ENCODE results near the gene PTF1A. TPM values are rescaled to one million over a fixed set of nuclear protein-coding genes. Genes with fewer than 3 reads are reported as not detected.

Gene PTF1A
- polyA plus RNA-seq, 1 donor (not counting 4 experiments of a cell fraction or from before 2014, with no cell fraction given), result not detected

DNA sequence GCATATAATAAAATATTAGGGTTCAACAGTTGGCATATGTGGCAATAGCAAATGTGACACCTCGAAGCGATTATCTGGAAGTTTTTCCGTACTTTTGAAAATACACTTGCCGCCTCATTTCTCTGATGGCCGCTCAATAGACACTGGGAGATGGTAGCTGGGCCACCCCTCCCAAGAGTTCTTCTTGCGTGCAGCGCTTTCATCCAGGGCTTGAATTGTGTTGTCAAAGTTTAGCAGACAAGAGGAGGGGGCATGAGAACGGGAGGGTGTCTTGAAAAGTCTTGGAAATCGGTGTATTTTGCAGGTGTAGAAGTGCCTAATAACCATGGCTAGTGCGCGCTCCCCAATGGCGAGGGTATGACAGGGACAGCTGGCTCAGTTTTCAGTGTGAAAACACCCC is 8.5 kb downstream of the PTF1A start:
- H3K9me3 ChIP-seq (ENCODE audit: control insufficient read depth, low read depth, low read length), result no peaks in the 10 kb centered on the region
- DNase-seq (ENCODE audit: low read depth, low spot score), result no peak
- H3K9me1 ChIP-seq (ENCODE audit: control insufficient read depth, extremely low read depth, insufficient read depth, low read length), result no peaks in the 10 kb centered on the region
- H3K27me3 ChIP-seq (ENCODE audit: control insufficient read depth, extremely low read depth, insufficient read depth, low read length), result peaks cover 82% of the 10 kb centered on the region
- no peak overlapping the region for H3K4me2 ChIP-seq (ENCODE audit: control insufficient read depth, extremely low read depth, insufficient read depth, low read depth, low read length)
- H3K9ac ChIP-seq (ENCODE audit: control insufficient read depth, extremely low read depth, insufficient read depth, low read length), result no peak overlapping the region
- TF ChIP-seq, protein P1, sequence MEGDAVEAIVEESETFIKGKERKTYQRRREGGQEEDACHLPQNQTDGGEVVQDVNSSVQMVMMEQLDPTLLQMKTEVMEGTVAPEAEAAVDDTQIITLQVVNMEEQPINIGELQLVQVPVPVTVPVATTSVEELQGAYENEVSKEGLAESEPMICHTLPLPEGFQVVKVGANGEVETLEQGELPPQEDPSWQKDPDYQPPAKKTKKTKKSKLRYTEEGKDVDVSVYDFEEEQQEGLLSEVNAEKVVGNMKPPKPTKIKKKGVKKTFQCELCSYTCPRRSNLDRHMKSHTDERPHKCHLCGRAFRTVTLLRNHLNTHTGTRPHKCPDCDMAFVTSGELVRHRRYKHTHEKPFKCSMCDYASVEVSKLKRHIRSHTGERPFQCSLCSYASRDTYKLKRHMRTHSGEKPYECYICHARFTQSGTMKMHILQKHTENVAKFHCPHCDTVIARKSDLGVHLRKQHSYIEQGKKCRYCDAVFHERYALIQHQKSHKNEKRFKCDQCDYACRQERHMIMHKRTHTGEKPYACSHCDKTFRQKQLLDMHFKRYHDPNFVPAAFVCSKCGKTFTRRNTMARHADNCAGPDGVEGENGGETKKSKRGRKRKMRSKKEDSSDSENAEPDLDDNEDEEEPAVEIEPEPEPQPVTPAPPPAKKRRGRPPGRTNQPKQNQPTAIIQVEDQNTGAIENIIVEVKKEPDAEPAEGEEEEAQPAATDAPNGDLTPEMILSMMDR (optimal IDR thresholded peaks at IDR 0.05 in 1 of 3, IDR thresholded peaks at IDR 0.05 in 1 of 3, conservative IDR thresholded peaks at IDR 0.05 in 1 of 3; ENCODE audit: extremely low read depth in 1 of 3, insufficient read depth in 2 of 3, low read length in 3 of 3), result no peak
- TF ChIP-seq EZH2 (IDR thresholded peaks at IDR 0.05; ENCODE audit: low read length), result no peak
- FAIRE-seq, result no peak
- H3K27ac ChIP-seq (ENCODE audit: control insufficient read depth, insufficient read depth, low read length), result no peak overlapping the region
- no peaks in the 10 kb centered on the region for H3K36me3 ChIP-seq (ENCODE audit: control insufficient read depth in 2 of 2, extremely low read depth in 1 of 2, insufficient read depth in 2 of 2, low read length in 2 of 2)
- no peak overlapping the region for H2AFZ ChIP-seq (ENCODE audit: control insufficient read depth, low read length)
- H3K4me1 ChIP-seq (ENCODE audit: control insufficient read depth, extremely low read depth, insufficient read depth, low read length), result no peaks in the 10 kb centered on the region
- H3K79me2 ChIP-seq (ENCODE audit: control insufficient read depth, insufficient read depth, low read length), result no peaks in the 10 kb centered on the region
- dilution Hi-C loops (cut with MboI; ENCODE audit: extremely low pct_ligation_motif_present, low sequenced_read_pairs), result no loop called here
- H4K20me1 ChIP-seq (ENCODE audit: control insufficient read depth, extremely low read depth, insufficient read depth, low read length), result no peaks in the 10 kb centered on the region
- H3K4me3 ChIP-seq (ENCODE audit: control insufficient read depth in 2 of 3, extremely low read depth in 1 of 3, insufficient read depth in 2 of 3, low read depth in 1 of 3, low read length in 3 of 3), result no peak overlapping the region

DNA sequence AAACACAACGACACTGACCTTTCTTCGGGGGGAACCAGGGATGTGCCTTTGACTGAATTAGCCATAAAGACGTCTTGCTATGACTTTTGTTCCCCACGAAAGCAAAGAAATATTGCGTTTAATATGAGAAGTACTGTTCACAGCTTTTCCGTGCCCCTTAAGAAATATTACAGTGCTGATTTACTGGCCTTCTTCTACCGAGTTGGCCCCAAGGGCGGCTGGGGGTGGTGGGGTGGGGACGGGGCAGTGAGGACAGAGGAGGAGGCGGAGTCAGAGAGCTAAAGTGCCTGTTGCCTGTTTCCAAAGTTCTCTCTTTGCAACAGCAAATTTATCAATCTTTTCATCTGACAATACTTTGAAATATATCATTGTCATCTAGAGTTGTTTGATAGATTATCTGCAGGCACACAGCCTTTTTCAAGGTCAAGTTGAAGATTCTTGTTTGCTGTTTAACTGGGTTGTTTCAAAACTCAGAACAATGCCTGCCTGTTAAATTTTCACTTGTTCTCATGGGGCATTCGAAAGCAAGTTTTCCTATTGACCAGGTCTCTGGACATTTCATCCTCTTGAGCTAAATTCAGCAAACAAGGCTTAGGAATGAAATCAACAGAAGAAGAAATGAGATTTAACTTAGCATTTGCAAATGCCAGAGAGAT is 9.0 kb downstream of the PTF1A start:
- FAIRE-seq, result no peak
- no peaks in the 10 kb centered on the region for H4K20me1 ChIP-seq (ENCODE audit: control insufficient read depth, extremely low read depth, insufficient read depth, low read length)

More for the DNA sequence above, 9.0 kb downstream of the PTF1A start:
- Histone ChIP-seq H2AFZ (ENCODE audit: control insufficient read depth, low read length) (no peak overlapping the region), H3K4me3 (ENCODE audit: control insufficient read depth in 2 of 3, extremely low read depth in 1 of 3, insufficient read depth in 2 of 3, low read depth in 1 of 3, low read length in 3 of 3) (no peak overlapping the region), H3K27me3 (ENCODE audit: control insufficient read depth, extremely low read depth, insufficient read depth, low read length) (peaks cover 77% of the 10 kb centered on the region), H3K36me3 (ENCODE audit: control insufficient read depth in 2 of 2, extremely low read depth in 1 of 2, insufficient read depth in 2 of 2, low read length in 2 of 2) (no peaks in the 10 kb centered on the region), H3K79me2 (ENCODE audit: control insufficient read depth, insufficient read depth, low read length) (no peaks in the 10 kb centered on the region), H3K4me2 (ENCODE audit: control insufficient read depth, extremely low read depth, insufficient read depth, low read depth, low read length) (no peak overlapping the region), H3K9me3 (ENCODE audit: control insufficient read depth, low read depth, low read length) (no peaks in the 10 kb centered on the region), H3K9ac (ENCODE audit: control insufficient read depth, extremely low read depth, insufficient read depth, low read length) (no peak overlapping the region), H3K27ac (ENCODE audit: control insufficient read depth, insufficient read depth, low read length) (no peak overlapping the region), H3K4me1 (ENCODE audit: control insufficient read depth, extremely low read depth, insufficient read depth, low read length) (no peaks in the 10 kb centered on the region), H3K9me1 (ENCODE audit: control insufficient read depth, extremely low read depth, insufficient read depth, low read length) (no peaks in the 10 kb centered on the region)
- no peak for DNase-seq (ENCODE audit: low read depth, low spot score)
- dilution Hi-C loops (cut with MboI; ENCODE audit: extremely low pct_ligation_motif_present, low sequenced_read_pairs), result no loop called here
- TF ChIP-seq, protein P1 (optimal IDR thresholded peaks at IDR 0.05 in 1 of 3, IDR thresholded peaks at IDR 0.05 in 1 of 3, conservative IDR thresholded peaks at IDR 0.05 in 1 of 3; ENCODE audit: extremely low read depth in 1 of 3, insufficient read depth in 2 of 3, low read length in 3 of 3), result no peak
- no peak for TF ChIP-seq EZH2 (IDR thresholded peaks at IDR 0.05; ENCODE audit: low read length)

Measured in keratinocyte (primary cell).